Measurements from ENCODE around the gene MFSD12.

The MFSD12 gene

GRCh38 chr19:3526507-3527237 is 30.7 kb downstream of the MFSD12 start:
- Histone ChIP-seq H3K9me3 (ENCODE audit: control insufficient read depth, insufficient read depth, low read depth, low read length) (no peaks in the 10 kb centered on the region), H3K4me1 (ENCODE audit: control insufficient read depth, insufficient read depth, low read length) (no peaks in the 10 kb centered on the region), H3K4me3 (ENCODE audit: low read depth, low read length) (no peak overlapping the region), H3K27ac (ENCODE audit: extremely low read depth, low read depth, low read length) (no peak overlapping the region), H3K36me3 (ENCODE audit: control insufficient read depth in 2 of 2, insufficient read depth in 1 of 2, low read length in 2 of 2) (peaks cover 0 to 80% of the 10 kb centered on the region in 2 experiments; a peak in 2 of 3 replicates)
- no peak for TF ChIP-seq ZNF555 (tag by site-specific recombination; conservative IDR thresholded peaks at IDR 0.05)
- TF ChIP-seq ELK4 (IDR thresholded peaks at IDR 0.05; ENCODE audit: borderline replicate concordance, low read depth, low read length): no peak
- TF ChIP-seq ZNF518A (tag by site-specific recombination; conservative IDR thresholded peaks at IDR 0.05; ENCODE audit: low read depth): no peak
- TF ChIP-seq ZNF324 (tag by site-specific recombination; IDR thresholded peaks at IDR 0.05): no peak
- TF ChIP-seq ZNF292 (tag by site-specific recombination; IDR thresholded peaks at IDR 0.05; ENCODE audit: borderline replicate concordance, low read depth): no peak
- no peak for TF ChIP-seq ZNF223 (tag by site-specific recombination; IDR thresholded peaks at IDR 0.05)
- no peak for TF ChIP-seq ZNF544 (tag by site-specific recombination; IDR thresholded peaks at IDR 0.05)
- no peak for TF ChIP-seq OVOL3 (tag by site-specific recombination; IDR thresholded peaks at IDR 0.05)
- TF ChIP-seq ZNF350 (tag by site-specific recombination; IDR thresholded peaks at IDR 0.05): no peak
- TF ChIP-seq ZNF785 (tag by site-specific recombination; IDR thresholded peaks at IDR 0.05): no peak
- no peak for TF ChIP-seq ZNF280D (tag by site-specific recombination; IDR thresholded peaks at IDR 0.05)
- no peak for TF ChIP-seq ZNF514 (tag by site-specific recombination; IDR thresholded peaks at IDR 0.05)
- no peak for TF ChIP-seq ZNF558 (tag by site-specific recombination; IDR thresholded peaks at IDR 0.05)
- no peak for TF ChIP-seq EGR2 (tag by site-specific recombination; IDR thresholded peaks at IDR 0.05; ENCODE audit: low read depth)
- TF ChIP-seq HIC1 (tag by site-specific recombination; IDR thresholded peaks at IDR 0.05): no peak
- CTCF ChIA-PET: interaction anchor here (1.3 kb wide), 1 partner anchor 10 kb away, joined by 7 read pairs; no protein-coding TSS in a partner anchor
- POLR2A ChIA-PET: interaction anchor here (0.6 to 1.1 kb wide), 2 partner anchors 13 to 26 kb away, joined by 3 read pairs; no protein-coding TSS in a partner anchor

All from HEK293 (cell line).